ENCODE measurements around the gene TMED3. TPM values are rescaled to one million over a fixed set of nuclear protein-coding genes. Genes with fewer than 3 reads are reported as not detected.

TMED3 gene
- total RNA-seq = 50.1 TPM

DNA sequence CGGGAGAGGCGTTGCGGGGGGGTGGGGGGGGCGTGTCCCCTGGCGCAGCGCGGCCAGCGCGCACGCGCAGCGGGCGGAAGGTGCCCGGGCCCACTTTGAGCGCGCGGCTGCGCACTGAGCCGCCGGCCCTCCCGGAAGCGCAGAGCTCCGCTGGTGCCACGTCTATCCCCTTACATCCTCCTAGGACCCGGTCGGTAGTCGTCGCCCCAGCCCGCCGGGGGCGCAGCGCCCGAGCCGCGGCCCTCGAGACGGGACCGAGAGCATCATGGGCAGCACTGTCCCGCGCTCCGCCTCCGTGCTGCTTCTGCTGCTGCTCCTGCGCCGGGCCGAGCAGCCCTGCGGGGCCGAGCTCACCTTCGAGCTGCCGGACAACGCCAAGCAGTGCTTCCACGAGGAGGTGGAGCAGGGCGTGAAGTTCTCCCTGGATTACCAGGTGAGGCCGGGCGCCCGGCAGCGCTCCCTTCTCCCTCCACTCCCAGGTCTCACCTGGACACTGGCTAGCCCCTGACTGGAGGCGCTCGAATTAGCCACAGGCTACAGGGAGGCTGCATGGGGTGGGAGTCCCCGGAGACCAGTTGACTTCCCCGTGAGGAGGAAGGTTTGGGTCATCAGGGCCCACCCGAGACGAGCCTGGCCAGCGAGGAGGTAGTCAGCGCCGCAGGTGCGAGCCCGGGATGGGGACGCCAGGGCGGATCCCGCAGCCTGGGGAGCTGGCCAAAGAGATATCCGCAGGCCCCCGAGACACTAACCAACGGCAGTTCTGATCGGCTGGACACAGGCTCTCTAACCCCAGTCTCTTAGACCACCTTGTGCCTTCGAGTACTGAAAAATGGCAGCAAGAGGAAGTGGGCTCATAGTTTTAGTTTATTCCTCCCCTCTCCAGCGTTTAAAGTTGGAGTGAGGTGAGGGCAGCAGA is at the start of gene TMED3:
Gene TMED3, plus strand, starts transcription at position 128 of the 916 bp plus-strand sequence. Its CDS starts 138 bp downstream, at position 266.

DNA sequence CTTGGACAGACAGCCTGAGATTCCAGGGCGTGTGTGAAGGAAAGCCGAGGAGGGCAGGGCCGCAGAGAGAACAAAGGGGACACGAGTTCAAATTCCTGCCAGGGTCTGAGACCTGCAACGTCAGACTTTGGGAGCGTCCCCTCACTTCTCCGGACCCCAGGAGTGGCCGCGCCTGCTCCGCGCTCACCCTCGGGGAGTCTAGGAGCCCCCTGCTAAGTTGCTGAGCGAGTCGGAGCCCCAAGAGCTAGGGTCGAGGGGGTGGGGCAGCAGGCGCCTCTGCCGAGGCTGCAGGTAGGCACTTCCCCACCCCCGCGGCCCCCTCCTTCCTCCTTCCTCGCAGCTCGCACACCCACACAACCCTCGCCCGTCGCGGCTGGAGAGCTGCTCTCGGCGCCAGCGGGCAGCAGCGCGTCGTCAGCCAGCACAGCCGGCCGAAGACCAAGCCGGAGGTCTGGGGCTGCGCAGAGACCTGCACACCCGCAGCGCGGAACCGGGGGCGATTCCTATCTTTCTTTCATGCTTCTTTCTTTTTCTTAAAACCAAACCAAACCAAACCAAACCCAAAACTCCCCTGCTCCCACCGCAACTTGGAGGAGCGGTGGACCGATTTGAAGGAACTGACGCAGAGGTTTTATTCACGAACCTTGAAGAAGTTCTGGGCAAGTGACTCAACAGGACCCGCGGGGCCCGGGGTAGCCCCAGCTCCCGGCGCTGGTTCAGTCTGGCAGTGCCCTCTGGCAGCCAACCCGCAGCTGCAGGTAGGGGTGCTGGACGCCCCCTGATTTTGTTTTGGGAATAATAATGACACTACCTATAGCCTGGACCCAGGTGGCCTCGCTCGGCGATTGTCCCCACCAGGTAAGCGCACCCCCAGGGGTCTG is 28.3 kb upstream of the TMED3 start, which contains the start of gene ANKRD34C:
Gene ANKRD34C, plus strand, starts transcription at position 352 of the 881 bp plus-strand sequence. CDS start 10,563 bp downstream, outside the sequence.

Other genes starting within 250 kb of the TMED3 start
- 0.35 TPM for gene RASGRF1, start 220.3 kb upstream of the TMED3 start, total RNA-seq
- gene ANKRD34C, start 28.4 kb upstream of the TMED3 start, total RNA-seq = 0.12 TPM
- gene MINAR1, start 121.2 kb downstream of the TMED3 start, total RNA-seq = 1.1 TPM

Measured in metanephros (tissue), 1 donor.